WTC11 (cell line): ENCODE results near the gene MYOD1.

Source experiments
- KAT7 ChIP-seq: sonication (generic); formaldehyde crosslinking; IDR thresholded peaks from 2 replicates; pipeline ENCODE4 v1.8.1; 2023; ENCODE audit warnings: missing genetic modification reagents, mild to moderate bottlenecking, borderline replicate concordance
- TF ChIP-seq, protein P1 (sequence below): fragments of 200-600 bp; IDR thresholded peaks from 2 replicates; pipeline ENCODE4 v1.8.0; 2022; ENCODE audit warnings: antibody characterized with exemption

DNA sequence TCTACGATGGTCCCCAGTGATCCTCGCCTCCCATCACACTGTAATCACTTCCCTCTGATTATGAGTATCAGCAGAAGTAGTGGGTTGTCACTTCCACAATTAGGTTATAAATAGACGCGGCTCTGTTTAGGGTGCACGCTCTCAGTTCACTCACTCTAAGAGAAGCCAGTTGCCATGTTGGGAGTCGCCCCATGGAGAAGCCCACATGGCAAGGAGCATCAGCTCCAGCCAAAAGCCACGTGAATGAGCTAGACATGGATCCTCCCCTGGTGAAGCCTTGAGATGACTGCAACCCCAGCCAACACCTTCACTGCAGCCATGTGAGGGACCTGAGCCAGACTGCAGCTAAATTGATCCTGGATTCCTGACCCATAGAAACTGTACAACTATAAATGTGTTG lies 26.4 kb upstream of the MYOD1 start:
- TF ChIP-seq KAT7, result no peak
- TF ChIP-seq, protein P1, sequence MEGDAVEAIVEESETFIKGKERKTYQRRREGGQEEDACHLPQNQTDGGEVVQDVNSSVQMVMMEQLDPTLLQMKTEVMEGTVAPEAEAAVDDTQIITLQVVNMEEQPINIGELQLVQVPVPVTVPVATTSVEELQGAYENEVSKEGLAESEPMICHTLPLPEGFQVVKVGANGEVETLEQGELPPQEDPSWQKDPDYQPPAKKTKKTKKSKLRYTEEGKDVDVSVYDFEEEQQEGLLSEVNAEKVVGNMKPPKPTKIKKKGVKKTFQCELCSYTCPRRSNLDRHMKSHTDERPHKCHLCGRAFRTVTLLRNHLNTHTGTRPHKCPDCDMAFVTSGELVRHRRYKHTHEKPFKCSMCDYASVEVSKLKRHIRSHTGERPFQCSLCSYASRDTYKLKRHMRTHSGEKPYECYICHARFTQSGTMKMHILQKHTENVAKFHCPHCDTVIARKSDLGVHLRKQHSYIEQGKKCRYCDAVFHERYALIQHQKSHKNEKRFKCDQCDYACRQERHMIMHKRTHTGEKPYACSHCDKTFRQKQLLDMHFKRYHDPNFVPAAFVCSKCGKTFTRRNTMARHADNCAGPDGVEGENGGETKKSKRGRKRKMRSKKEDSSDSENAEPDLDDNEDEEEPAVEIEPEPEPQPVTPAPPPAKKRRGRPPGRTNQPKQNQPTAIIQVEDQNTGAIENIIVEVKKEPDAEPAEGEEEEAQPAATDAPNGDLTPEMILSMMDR, result no peak
